MM.1S (cell line): ENCODE measurements around the gene ALKBH7.

Experiments used
- DNase-seq: peaks from one replicate; pipeline ENCODE4 v3.0.0-alpha.2; 2015
- H2AFZ ChIP-seq: fragments of 300-600 bp; sonication (generic); 2 replicates; pipeline ENCODE4 v1.6.0; 2016; ENCODE audit warnings: antibody characterized with exemption, low read length
- H3F3A ChIP-seq: fragments of 300-600 bp; sonication (generic); 2 replicates; pipeline ENCODE4 v1.6.1; 2016; ENCODE audit warnings: mild to moderate bottlenecking, antibody characterized with exemption, low read length, moderate library complexity, mixed read lengths; ENCODE audit not compliant: insufficient read depth
- H3K27ac ChIP-seq: fragments of 300-600 bp; sonication (generic); 2 replicates; pipeline ENCODE4 v1.5.1; 2016; ENCODE audit warnings: mild to moderate bottlenecking, low read length
- H3K27me3 ChIP-seq: fragments of 300-600 bp; sonication (generic); replicated peaks from 2 replicates; pipeline ENCODE4 v1.6.0; 2016; ENCODE audit warnings: low read length; ENCODE audit not compliant: insufficient read depth
- H3K36me3 ChIP-seq: fragments of 300-600 bp; sonication (generic); replicated peaks from 2 replicates; pipeline ENCODE4 v1.6.1; 2016; ENCODE audit warnings: mild to moderate bottlenecking, low read length, mixed read lengths; ENCODE audit not compliant: insufficient read depth
- H3K4me1 ChIP-seq: fragments of 300-600 bp; sonication (generic); 2 replicates; pipeline ENCODE4 v1.6.1; 2016; ENCODE audit warnings: low read length, mixed read lengths
- H3K4me2 ChIP-seq: fragments of 300-600 bp; sonication (generic); 2 replicates; pipeline ENCODE4 v1.6.0; 2016; ENCODE audit warnings: low read depth, low read length
- H3K4me3 ChIP-seq: fragments of 300-600 bp; sonication (generic); 2 replicates; pipeline ENCODE4 v1.5.1; 2016; ENCODE audit warnings: low read length, mixed read lengths
- H3K79me2 ChIP-seq: fragments of 300-600 bp; sonication (generic); 2 replicates; pipeline ENCODE4 v1.6.1; 2016; ENCODE audit warnings: mixed run types, low read length, mixed read lengths
- H3K9ac ChIP-seq: fragments of 300-600 bp; sonication (generic); 2 replicates; pipeline ENCODE4 v1.6.1; 2016; ENCODE audit warnings: low read length, mixed read lengths
- H3K9me2 ChIP-seq: fragments of 300-600 bp; sonication (generic); replicated peaks from 2 replicates; pipeline ENCODE4 v1.6.1; 2016; ENCODE audit warnings: mild to moderate bottlenecking, low read length, mixed read lengths; ENCODE audit not compliant: insufficient read depth
- H3K9me3 ChIP-seq: fragments of 300-600 bp; sonication (generic); replicated peaks from 2 replicates; pipeline ENCODE4 v1.6.1; 2016; ENCODE audit warnings: mild to moderate bottlenecking, low read length, mixed read lengths; ENCODE audit not compliant: insufficient read depth
- H4K20me1 ChIP-seq: fragments of 300-600 bp; sonication (generic); 2 replicates; pipeline ENCODE4 v1.6.1; 2016; ENCODE audit warnings: mild to moderate bottlenecking, low read length, moderate library complexity, mixed read lengths; ENCODE audit not compliant: insufficient read depth
- EZH2 ChIP-seq: fragments of 300-600 bp; sonication (generic); optimal IDR thresholded peaks from 2 replicates; pipeline ENCODE3; 2017; ENCODE audit warnings: low read depth, mild to moderate bottlenecking, antibody characterized with exemption, low read length, mixed read lengths
- EZH2phosphoT487 ChIP-seq: fragments of 300-600 bp; sonication (generic); IDR thresholded peaks from 2 replicates; pipeline ENCODE4 v1.6.1; 2018; ENCODE audit warnings: antibody characterized with exemption, low read length
- TF ChIP-seq, protein P1 (sequence below): fragments of 300-600 bp; sonication (generic); IDR thresholded peaks from 2 replicates; pipeline ENCODE4 v1.5.1; 2016; ENCODE audit warnings: antibody characterized with exemption, low read length, mixed read lengths

Gene ALKBH7

DNA sequence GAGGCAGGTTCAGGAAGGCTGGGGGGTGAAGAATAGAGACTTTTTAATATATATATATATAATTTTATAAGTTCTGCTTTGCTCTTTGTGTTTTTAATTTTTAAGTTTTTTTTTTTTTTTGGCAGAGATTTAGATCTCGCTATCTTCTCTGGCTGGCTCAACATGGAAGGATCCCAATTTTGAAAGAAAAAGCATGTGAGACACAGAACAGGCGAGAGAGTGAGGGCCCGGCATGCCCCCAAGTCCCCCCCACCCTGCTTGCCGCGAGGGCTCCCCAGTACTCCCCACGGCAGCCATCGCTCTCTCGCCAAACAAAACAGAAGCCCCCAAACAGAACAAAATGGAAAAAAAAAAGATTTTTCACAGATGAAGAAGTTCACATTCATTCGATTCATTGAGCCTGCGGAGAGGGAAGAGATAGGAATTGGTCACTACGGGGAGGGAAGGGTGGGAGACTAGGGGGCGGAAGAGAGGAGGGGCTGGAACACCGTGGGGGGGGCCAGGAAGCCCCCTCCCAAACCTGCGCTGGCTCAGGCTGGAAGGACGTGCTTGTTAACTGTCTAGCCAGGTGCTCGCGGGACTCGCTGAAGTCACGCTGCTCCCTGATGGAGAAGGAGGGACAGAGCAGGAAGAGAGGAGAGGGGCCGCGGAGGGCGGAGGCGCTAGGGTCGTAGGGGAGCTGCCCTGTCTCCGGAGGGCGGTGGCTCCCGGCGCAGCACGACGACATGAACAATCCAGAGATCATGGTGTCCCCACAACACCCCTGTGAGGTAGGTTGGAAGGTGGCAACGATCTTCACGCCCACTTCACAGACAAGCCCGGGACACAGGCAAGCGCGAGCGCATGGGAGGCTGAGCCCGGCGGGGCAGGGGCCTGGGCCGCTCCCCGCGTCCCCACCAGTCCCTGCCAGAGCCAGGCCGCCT is 41.4 kb downstream of the ALKBH7 start:
- no peaks in the 10 kb centered on the region for H3K9me3 ChIP-seq
- no peak overlapping the region for H3K27ac ChIP-seq
- H3K27me3 ChIP-seq, result no peaks in the 10 kb centered on the region
- no peaks in the 10 kb centered on the region for H3K4me1 ChIP-seq
- H3K79me2 ChIP-seq, result peaks cover 19% of the 10 kb centered on the region
- no peak overlapping the region for H3K9ac ChIP-seq
- no peak overlapping the region for H3K4me2 ChIP-seq
- peaks cover 5% of the 10 kb centered on the region; the same call in 1 of the 2 replicates for H4K20me1 ChIP-seq
- H3F3A ChIP-seq, result peaks cover 13% of the 10 kb centered on the region; the same call in 1 of the 2 replicates
- peaks cover 33% of the 10 kb centered on the region for H3K36me3 ChIP-seq
- DNase-seq, result no peak
- H3K4me3 ChIP-seq, result no peak overlapping the region
- no peaks in the 10 kb centered on the region for H3K9me2 ChIP-seq
- no peak overlapping the region for H2AFZ ChIP-seq
- TF ChIP-seq EZH2, result no peak
- TF ChIP-seq, protein P1, sequence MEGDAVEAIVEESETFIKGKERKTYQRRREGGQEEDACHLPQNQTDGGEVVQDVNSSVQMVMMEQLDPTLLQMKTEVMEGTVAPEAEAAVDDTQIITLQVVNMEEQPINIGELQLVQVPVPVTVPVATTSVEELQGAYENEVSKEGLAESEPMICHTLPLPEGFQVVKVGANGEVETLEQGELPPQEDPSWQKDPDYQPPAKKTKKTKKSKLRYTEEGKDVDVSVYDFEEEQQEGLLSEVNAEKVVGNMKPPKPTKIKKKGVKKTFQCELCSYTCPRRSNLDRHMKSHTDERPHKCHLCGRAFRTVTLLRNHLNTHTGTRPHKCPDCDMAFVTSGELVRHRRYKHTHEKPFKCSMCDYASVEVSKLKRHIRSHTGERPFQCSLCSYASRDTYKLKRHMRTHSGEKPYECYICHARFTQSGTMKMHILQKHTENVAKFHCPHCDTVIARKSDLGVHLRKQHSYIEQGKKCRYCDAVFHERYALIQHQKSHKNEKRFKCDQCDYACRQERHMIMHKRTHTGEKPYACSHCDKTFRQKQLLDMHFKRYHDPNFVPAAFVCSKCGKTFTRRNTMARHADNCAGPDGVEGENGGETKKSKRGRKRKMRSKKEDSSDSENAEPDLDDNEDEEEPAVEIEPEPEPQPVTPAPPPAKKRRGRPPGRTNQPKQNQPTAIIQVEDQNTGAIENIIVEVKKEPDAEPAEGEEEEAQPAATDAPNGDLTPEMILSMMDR, result no peak

DNA sequence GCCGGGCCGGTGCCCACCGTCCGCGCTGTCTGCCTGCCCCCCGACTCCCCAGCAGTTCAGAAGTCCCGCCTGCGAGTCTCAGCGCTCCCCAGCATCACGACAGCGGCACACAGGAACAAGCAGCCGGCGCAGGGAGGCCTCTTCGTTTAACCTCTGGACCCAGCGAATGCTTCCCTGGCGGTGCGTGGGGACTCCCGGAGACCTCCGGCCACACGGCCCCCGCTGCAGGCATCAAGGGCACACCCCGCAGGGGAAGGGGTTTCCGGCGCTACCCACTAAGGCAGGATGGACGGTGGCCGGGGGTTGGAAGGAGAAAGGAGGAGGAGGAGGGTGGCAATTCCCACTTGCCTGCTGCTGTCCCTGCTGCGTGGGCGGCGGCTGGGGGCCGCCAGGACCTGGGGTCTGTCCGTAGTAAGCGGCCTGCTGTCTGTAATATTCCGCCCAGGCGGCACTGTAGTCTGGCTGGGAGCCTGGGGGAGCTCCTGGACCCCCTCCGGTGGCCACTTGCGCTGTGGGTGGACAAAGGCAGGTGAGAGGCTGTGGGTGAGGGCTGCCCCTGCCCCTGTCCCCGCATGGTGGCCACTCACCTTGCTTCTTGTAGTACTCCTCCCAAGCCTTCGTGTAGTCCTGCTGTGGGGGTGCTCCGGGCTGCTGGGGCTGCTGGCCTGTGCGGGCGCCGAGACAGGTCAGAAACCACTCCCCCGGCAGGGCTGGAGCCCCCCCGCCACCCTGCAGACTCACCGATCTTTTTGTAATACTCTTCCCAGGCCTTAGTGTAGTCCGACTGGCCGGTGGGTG is 42.4 kb downstream of the ALKBH7 start:
- Histone ChIP-seq H3K4me3 (no peak overlapping the region), H3K36me3 (peaks cover 36% of the 10 kb centered on the region), H2AFZ (no peak overlapping the region), H3K4me1 (no peaks in the 10 kb centered on the region), H3K9me3 (no peaks in the 10 kb centered on the region), H3K27ac (no peak overlapping the region), H3K9ac (no peak overlapping the region), H4K20me1 (peaks cover 8% of the 10 kb centered on the region; the same call in 1 of the 2 replicates), H3F3A (peaks cover 13% of the 10 kb centered on the region; the same call in 1 of the 2 replicates), H3K4me2 (no peak overlapping the region), H3K27me3 (no peaks in the 10 kb centered on the region), H3K79me2 (peaks cover 29% of the 10 kb centered on the region), H3K9me2 (no peaks in the 10 kb centered on the region)
- no peak for TF ChIP-seq EZH2
- no peak for TF ChIP-seq EZH2phosphoT487
- TF ChIP-seq, protein P1, result no peak
- DNase-seq, result no peak

DNA sequence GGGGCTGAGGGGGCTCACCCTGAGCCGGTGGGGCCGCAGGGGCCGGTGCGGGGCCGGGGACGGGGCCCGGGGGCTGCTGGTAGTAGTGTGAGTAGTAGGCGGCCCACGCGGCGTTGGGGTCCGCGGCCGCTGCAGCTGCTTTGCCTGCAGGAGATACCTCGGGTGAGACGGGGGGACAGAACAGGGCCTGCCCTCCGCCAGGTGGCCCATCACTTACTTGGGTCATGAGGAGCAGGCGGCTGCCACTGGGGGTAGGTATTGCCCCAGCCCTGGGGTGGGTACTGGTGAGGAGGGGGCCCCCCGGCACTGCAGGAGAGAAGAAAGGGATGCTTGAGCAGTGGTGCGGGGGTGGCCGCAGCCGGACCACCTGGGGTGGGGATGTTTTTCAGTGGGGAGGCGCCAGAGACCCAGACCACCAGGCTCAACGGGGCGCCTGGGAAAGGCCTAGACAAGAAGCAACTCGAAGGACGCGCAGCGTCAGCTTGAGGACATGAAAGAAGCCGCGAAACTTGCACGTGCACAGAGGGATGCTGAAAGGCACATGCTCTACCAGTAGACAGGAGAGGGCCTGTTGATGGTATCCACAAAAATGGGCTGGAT is 43.1 kb downstream of the ALKBH7 start:
- H3K27me3 ChIP-seq, result no peaks in the 10 kb centered on the region
- peaks cover 14% of the 10 kb centered on the region for H4K20me1 ChIP-seq
- H3K9me3 ChIP-seq, result no peaks in the 10 kb centered on the region
- TF ChIP-seq, protein P1, result no peak
- TF ChIP-seq EZH2phosphoT487 (no peak), EZH2 (no peak)
- no peak overlapping the region for H2AFZ ChIP-seq
- no peak overlapping the region for H3K27ac ChIP-seq
- H3K79me2 ChIP-seq, result peaks cover 36% of the 10 kb centered on the region
- H3F3A ChIP-seq, result peaks cover 13% of the 10 kb centered on the region; the same call in 1 of the 2 replicates
- H3K4me1 ChIP-seq, result no peaks in the 10 kb centered on the region
- DNase-seq, result no peak
- peaks cover 43% of the 10 kb centered on the region for H3K36me3 ChIP-seq
- no peaks in the 10 kb centered on the region for H3K9me2 ChIP-seq
- no peak overlapping the region for H3K4me3 ChIP-seq
- no peak overlapping the region for H3K9ac ChIP-seq
- no peak overlapping the region for H3K4me2 ChIP-seq
